ENCODE results near the gene OR52M1.
"Not testable (repeated sequence)": the region's sequence is repeated elsewhere in the genome, so short reads cannot be mapped to it uniquely, and the experiment has no call there.

Gene OR52M1

GRCh38 chr11:4544891-4545290 lies at the start of gene OR52M1:
TSS of gene OR52M1 (plus strand) at chr11:4545191. CDS start at chr11:4545191, 0 bp downstream.
- DNase-seq: no peak

- DNase-seq: no peak
These were observed 49.5 kb upstream of the OR52M1 start for GRCh38 chr11:4495487-4495886.

- DNase-seq: no peak
These were observed 49.0 kb upstream of the OR52M1 start for GRCh38 chr11:4495986-4496385.

GRCh38 chr11:4496557-4497248 lies 48.3 kb upstream of the OR52M1 start:
- no peak for DNase-seq

- DNase-seq: no peak
These were observed 36.1 kb upstream of the OR52M1 start for GRCh38 chr11:4508886-4509285.

- DNase-seq: no peak
These were observed 33.4 kb upstream of the OR52M1 start for GRCh38 chr11:4511282-4512245.

- DNase-seq: no peak
These were observed 30.8 kb upstream of the OR52M1 start for GRCh38 chr11:4514196-4514595.

GRCh38 chr11:4522339-4522738 lies 22.7 kb upstream of the OR52M1 start:
- no peak for DNase-seq

- no peak for DNase-seq
These were observed 22.2 kb upstream of the OR52M1 start for GRCh38 chr11:4522752-4523151.

GRCh38 chr11:4523666-4524065 lies 21.3 kb upstream of the OR52M1 start:
- no peak for DNase-seq

- no peak for DNase-seq
These were observed 17.1 kb upstream of the OR52M1 start for GRCh38 chr11:4527926-4528325.

GRCh38 chr11:4531686-4532085 lies 13.3 kb upstream of the OR52M1 start:
- DNase-seq: not testable (repeated sequence)

GRCh38 chr11:4539603-4540219 lies 5.3 kb upstream of the OR52M1 start:
- peak; percentile 32 for DNase-seq

GRCh38 chr11:4541071-4541470 lies 3.9 kb upstream of the OR52M1 start:
- no peak for DNase-seq

- no peak for DNase-seq
These were observed 1.4 kb upstream of the OR52M1 start for GRCh38 chr11:4543561-4543960.

- no peak for DNase-seq
These were observed 1.9 kb downstream of the OR52M1 start for GRCh38 chr11:4546878-4547277.

GRCh38 chr11:4547416-4547815 lies 2.4 kb downstream of the OR52M1 start:
- no peak for DNase-seq

GRCh38 chr11:4551346-4551979 lies 6.5 kb downstream of the OR52M1 start:
- no peak for DNase-seq

- no peak for DNase-seq
These were observed 14.8 kb downstream of the OR52M1 start for GRCh38 chr11:4559527-4560440.

GRCh38 chr11:4560467-4560866 lies 15.5 kb downstream of the OR52M1 start:
- DNase-seq: no peak

- no peak for DNase-seq
These were observed 20.4 kb downstream of the OR52M1 start for GRCh38 chr11:4565371-4565770.

GRCh38 chr11:4569075-4569474 lies 24.1 kb downstream of the OR52M1 start:
- no peak for DNase-seq

Measured in CD4-positive, alpha-beta T cell treated with Interleukin-4 for 4 hours (primary cell).